GM20431 (cell line): Measurements from ENCODE around the gene COL4A5.
"Not testable (repeated sequence)": the region's sequence is repeated elsewhere in the genome, so short reads cannot be mapped to it uniquely, and the experiment has no call there.

Experiments used
- in situ Hi-C: fragments of 300-500 bp; cut with MseI, MboI; formaldehyde crosslinking; loops from one replicate; pipeline ENCODE4 v1.15.0; 2020; ENCODE audit warnings: low sequenced_read_pairs; ENCODE audit not compliant: unreplicated experiment

The COL4A5 gene

GRCh38 chrX:108447303-108447702, 7.7 kb downstream of the COL4A5 start:
- in situ Hi-C loops: no loop called here

GRCh38 chrX:108453841-108454240, 14.2 kb downstream of the COL4A5 start:
- in situ Hi-C loops: no loop called here

- in situ Hi-C loops: no loop called here
These were observed 17.4 kb downstream of the COL4A5 start for GRCh38 chrX:108456971-108457477.

GRCh38 chrX:108464604-108465003, 25.0 kb downstream of the COL4A5 start:
- in situ Hi-C loops: no loop called here

- in situ Hi-C loops: no loop called here
These were observed 28.8 kb downstream of the COL4A5 start for GRCh38 chrX:108468486-108468885.

GRCh38 chrX:108473979-108474378, 34.3 kb downstream of the COL4A5 start:
- in situ Hi-C loops: no loop called here

- in situ Hi-C loops: not testable (repeated sequence)
These were observed 41.9 kb downstream of the COL4A5 start for GRCh38 chrX:108481528-108481927.

- in situ Hi-C loops: no loop called here
These were observed 44.6 kb downstream of the COL4A5 start for GRCh38 chrX:108484251-108484650.

- in situ Hi-C loops: no loop called here
These were observed 46.3 kb downstream of the COL4A5 start for GRCh38 chrX:108485960-108486359.

GRCh38 chrX:108494406-108495090, 54.9 kb downstream of the COL4A5 start:
- in situ Hi-C loops: no loop called here

- in situ Hi-C loops: no loop called here
These were observed 72.1 kb downstream of the COL4A5 start for GRCh38 chrX:108511721-108512120.

- in situ Hi-C loops: no loop called here
These were observed 76.5 kb downstream of the COL4A5 start for GRCh38 chrX:108516184-108516583.

GRCh38 chrX:108527724-108528123, 88.1 kb downstream of the COL4A5 start:
- in situ Hi-C loops: loop anchor here (25.0 kb wide), 1 partner anchor 290 kb away; no protein-coding TSS in a partner anchor

GRCh38 chrX:108537005-108537404, 97.4 kb downstream of the COL4A5 start:
- in situ Hi-C loops: loop anchor here (25.0 kb wide), 1 partner anchor 300 kb away; no protein-coding TSS in a partner anchor

- in situ Hi-C loops: loop anchor here (25.0 kb wide), 1 partner anchor 304 kb away; no protein-coding TSS in a partner anchor
These were observed 101.6 kb downstream of the COL4A5 start for GRCh38 chrX:108541286-108541685.

GRCh38 chrX:108557580-108557979, 117.9 kb downstream of the COL4A5 start:
- in situ Hi-C loops: no loop called here

GRCh38 chrX:108558217-108558616, 118.6 kb downstream of the COL4A5 start:
- in situ Hi-C loops: no loop called here

- in situ Hi-C loops: no loop called here
These were observed 133.5 kb downstream of the COL4A5 start for GRCh38 chrX:108573136-108573535.

GRCh38 chrX:108582151-108582550, 142.5 kb downstream of the COL4A5 start:
- in situ Hi-C loops: no loop called here

GRCh38 chrX:108584617-108585211, 145.1 kb downstream of the COL4A5 start:
- in situ Hi-C loops: no loop called here

- in situ Hi-C loops: no loop called here
These were observed 150.9 kb downstream of the COL4A5 start for GRCh38 chrX:108590496-108590895.
